ENCODE data around the gene NPAP1.

GRCh38 chr15:24633082-24633481, 42.5 kb upstream of the NPAP1 start:
- TF ChIP-seq GATA2 (IDR thresholded peaks at IDR 0.05; ENCODE audit: low read depth, low read length), result no peak
- no peak for TF ChIP-seq GATA3 (IDR thresholded peaks at IDR 0.05; ENCODE audit: low read depth, low read length)

All from SH-SY5Y (cell line).